ENCODE results near the gene POU2F2.
A peak's percentile ranks its signal among the peaks of the same experiment; 100 is the strongest.
"Not testable (repeated sequence)": the region's sequence is repeated elsewhere in the genome, so short reads cannot be mapped to it uniquely, and the experiment has no call there.

Gene POU2F2

DNA sequence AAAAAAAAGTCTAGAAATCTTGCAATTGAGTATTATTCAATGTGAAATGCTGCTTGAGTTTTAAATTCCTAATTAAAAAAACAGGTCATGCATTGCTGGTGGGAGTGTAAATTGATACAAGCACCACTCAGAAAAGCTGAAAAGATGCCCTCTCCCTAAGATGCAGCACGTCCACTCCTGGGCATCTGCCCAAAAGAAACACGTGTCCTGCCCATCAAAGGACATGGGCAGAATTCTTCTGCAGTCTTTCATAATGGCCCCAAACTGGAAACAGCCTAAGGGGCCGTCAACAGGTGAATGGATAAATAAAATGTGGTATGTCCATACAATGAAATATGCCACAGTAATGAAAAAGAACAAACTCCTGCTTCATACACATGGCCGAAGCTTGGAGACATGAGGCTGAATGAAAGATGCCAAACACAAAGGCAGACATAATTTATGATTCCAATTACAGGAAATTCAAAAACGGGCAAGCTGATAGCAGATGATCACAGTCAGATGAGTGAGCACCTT lies 7.8 kb downstream of the POU2F2 start:
- peak; percentile 23 for DNase-seq

DNA sequence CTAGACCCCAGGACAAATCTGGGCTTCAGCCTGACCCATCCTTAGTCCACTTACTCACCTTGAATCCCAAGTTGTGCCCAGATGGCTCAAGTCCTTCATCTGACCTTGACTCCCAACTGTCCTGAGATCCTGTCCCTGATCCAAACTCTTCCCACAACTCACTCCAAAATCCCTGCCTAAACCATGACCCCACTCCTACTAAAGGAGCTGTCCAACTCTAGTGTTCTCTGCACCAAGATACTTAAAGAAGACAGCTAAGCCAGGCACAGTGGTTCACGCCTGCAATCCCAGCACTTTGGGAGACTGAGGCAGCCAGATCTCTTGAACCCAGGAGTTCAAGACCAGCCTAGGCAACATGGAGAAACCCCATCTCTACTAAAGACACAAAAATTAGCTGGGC lies 8.5 kb downstream of the POU2F2 start:
- no peak for DNase-seq

DNA sequence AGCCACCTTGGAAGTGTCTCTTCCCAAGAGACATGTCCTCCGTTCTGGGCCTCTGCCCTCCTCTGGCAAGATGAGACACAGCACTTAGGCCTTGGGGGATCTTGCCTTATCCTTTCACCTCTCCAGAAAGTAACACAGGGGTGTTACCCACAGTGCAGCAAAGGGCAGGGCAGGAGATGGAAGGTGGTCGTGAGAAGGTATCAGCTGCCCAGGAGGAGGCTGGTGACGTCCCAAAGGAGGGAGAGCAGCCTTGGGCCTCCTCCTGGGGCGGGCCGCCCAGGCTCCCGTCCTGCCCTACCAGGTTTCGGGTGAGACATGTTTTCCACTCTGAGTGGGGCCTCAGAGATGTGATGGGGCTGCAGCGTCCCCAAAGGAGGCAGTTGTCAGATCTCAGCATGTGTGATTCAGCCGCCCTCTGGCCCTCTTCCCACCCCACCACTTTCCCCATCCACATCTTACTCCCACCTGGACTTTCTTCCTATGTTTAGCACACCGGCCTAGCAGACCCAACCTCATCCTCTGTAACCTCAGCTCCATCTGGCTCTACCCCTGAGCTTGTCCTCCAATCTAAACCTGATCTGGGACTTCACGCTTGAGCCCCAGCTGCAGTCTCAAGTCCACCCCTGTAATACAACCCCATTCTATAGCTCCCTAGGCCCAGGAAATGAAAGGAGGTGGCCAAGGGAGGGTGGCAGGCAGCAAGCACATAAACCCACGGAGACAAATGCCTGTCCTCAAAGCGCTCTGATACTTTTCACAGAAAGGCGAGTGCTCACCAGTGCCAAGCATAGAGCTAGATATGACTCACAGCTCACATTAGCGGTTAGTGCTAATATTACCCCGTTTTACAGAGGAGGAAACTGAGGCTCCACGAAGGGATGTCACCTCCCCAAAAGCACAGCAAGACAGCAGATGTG lies 9.3 kb downstream of the POU2F2 start:
- DNase-seq: no peak

DNA sequence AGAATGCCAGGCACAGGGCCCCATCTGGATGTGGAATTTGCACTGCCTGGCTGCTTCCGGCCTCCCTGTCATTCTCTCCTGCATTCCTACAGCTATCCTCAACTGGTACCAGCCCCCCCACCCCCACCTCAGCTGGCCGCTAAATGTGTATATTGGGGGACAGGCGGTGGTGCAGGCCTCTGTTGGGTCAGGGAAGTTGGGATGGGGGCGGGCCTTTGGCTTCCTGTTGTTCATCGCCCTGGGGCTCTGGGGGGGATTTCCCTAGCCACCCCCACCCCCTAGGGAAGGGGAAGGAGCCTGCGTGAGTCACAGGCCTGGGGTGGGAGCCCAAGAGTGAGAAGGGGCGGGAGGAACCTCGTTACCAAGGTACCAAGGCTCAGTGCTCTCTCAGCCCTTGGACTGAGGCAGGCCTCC lies 10.6 kb downstream of the POU2F2 start:
- DNase-seq: peak; percentile 99

DNA sequence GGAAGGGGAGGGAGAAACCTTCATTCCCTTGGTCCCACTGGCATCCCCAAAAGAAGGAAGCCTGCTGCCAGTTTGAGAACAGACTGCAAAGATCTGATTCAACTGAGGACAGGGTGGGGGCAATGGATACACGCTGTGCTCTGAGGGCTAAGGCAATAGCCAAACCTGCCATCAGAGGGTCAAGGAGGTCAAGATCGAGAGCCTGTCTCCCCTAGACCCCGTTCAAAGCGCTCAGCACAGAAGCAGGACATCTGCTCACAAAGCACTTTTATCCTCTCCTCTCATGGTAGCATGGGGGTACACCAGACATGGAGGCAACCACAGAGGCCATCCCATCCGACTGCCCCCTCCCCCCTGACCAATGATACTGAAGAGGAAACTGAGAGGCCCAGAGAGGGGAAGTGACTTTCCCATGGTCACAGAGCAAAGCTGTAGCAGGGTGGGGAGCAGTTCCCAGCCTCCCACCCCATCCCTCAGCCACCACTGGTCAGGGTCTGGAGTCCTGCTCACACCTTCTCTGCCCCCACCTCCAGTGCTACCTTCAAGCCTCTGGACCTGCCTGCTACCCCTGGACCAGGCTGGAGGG lies 11.1 kb downstream of the POU2F2 start:
- no peak for DNase-seq

DNA sequence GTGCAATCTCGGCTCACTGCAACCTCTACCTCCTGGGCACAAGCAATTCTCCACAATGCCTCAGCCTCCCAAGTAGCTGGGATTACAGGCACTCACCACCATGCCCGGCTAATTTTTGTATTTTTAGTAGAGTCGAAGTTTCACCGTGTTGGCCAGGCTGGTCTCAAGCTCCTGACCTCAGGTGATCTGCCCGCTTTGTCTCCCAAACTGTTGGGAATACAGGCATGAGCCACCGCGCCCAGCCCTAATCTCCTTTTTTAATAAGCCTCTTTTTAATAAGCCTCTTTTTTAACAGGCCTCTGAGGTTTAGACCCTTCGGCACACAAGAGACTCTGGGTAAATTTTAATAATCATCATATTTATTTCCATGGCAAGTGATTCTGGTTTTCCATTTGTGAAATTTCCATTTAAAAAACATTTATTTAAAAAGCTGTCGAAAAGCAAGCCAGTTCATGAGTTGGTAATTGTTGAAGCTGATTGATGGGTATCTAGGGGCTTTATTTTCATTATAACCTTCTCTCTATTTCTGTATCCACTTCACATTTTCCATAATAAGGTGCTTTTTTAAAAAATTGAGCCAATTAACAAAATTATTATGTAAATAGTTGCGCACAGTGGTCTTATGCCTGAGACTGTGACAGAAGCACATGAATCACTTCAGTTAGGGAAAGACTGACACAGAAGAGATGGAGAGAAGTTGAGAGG lies 11.8 kb downstream of the POU2F2 start:
- DNase-seq: no peak

DNA sequence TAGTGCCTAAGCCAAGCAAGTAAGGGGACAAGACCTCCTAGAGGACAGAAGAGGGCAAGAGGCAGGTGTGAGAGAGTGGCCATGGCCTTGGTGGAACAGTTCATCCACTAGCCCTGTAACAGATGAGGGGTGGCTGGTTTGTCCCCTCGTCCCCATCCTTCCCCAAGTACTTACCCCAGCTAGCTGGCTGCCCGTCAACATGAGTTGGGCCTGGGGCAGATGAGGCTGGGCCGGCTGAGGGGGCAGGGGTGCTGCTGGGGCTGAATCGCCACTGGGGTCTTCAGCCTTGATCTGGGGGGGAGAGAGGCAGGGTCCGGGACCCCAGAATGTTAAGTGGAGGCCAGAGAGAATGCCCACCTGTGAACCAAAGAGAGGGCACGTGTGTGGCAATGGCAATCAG lies 15.2 kb downstream of the POU2F2 start:
- DNase-seq: no peak

DNA sequence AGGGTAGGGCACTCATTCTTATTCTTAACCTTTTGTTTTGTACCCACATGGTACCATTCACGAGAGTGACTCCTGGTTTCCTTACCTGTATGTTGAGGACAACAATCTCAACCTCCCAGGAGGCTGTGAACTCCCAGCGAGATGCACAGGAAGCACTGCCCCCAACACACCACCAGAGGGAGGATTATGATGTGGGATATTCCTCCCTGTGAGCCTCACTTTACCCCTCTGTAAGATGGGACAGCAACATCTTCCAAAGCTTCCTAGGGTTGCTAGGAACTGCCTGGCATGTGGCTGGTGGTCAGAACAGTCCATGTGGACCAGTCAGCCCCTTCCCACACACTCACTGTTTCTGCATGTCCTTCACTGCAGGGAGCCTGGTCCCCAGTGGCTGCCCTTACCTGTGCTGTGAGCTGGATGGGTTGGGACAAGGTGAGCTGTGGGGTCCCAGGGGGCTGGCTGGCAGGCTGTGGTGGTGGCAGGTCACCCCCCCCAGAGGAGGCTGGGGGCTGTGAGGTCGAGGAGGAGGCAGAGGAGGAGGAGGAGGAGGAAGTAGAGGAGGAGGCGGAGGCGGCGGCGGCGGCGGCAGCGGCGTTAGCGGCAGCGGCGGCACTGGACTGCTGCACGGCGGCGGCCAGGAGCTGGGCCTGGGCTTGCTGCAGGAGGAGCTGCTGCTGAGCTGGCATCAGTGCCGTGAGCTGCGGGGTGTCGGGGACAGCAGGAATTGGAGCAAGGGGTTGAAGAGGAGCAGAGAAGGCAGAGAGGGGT lies 15.8 kb downstream of the POU2F2 start:
- no peak for DNase-seq

DNA sequence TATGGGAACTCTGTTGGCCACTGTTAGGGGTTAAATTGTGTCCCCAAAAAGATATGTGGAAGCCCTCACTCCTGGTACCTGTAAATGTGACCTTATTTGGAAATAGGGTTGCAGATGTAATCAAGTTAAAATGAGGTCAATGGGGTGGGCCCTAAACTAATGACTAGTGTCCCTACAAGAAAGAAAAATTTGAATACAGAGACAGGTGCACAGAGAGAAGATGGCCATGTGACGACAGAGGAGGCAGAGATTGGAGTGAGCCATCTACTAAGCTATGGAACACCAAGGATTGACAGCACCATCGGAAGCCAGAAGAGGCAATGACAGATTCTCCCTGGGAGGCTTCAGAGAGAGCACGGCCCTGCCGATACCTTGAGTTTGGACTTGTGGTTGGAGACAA lies 16.5 kb downstream of the POU2F2 start:
- DNase-seq: no peak

DNA sequence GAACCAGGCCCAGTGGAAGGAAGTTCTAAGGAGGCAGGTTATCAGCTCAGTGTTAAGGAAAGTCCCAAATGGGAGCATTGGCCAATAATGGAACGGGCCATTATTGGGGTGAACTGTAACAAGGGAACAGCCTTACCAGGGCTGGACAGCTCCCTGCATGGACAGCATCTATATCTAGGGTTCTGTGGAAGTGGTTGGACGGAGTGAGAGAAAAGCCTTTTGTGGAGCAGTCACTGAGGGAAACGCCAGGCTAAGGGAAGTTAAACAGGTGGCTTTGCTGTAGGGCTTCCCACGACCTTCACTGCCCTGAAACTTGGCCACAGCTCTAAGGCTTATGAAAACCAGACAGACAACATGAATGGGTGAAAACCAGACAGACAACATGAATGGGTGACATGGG lies 17.0 kb downstream of the POU2F2 start:
- DNase-seq: no peak

DNA sequence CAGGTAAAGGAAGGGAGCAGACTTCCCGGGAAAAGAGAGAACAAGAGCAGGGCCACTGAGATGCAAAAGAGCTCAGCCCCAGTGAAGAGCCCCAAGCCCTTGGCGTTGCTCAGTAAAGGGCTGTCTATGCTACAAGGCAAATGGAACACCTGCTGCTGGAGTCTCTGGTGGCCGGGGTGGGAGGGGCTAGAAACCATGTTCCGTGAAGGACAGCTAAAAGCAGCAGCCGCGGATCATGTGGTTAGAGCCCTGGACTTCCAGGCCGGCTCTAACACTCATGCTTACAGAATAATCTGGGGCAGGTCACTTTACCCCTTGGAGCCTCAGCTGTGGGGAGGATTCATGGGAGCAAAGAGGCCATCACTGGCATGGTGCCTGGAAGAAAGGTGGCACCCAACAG lies 17.8 kb downstream of the POU2F2 start:
- peak; percentile 28 for DNase-seq

DNA sequence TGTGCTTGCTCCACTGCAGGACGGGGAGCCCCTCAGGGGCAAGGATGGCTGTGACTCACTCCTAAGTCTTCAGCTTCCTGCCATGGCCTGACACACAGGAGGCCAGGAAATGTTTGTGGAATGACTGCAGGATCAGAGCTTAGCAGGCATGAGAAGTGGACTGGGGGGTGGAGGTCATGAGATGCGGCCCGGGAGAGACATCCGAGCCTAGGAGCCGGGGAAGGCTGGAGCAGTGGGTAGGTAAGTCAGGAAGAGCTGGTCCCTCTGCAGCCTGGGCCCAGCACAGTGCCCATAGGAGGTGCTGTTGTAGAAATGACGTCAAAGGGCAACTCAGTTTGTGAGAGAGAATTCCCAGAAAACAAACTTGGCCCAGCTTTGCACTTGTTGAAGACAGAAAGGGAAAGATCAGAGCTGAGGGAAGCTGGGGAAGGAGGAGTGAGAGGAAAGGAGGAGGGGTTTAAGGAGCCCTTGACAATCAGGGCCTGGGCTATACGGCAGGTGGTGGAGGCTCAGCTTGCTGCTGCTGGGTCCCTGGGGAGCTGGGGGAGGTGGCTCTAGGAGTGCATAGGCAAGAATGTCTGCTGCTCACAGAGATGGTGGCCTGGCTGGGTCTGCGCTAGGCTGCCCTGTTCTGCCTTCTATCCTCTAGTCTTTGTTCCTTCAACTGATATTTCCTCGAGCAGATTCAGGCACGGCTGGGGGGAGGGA lies 18.5 kb downstream of the POU2F2 start:
- peak; percentile 100 for DNase-seq

DNA sequence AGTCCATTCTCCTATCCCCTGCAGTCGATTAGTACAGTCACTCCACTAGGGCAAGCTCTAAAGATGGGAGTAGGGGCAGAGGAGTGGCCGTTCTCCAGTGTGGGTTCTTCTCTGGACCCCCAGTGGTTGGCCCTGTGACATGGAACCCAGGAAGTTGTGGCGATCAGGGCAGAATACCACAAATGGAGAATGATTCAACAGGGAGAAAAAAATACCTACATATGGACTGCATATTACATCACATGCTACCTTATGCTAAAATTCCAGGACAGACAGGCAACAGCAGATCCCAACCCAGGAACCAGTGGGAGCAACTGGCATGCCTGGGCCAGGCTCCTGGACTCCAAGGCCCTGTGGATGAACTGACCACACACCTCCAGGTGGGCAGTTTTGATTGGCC lies 20.4 kb downstream of the POU2F2 start:
- DNase-seq: peak; percentile 78

DNA sequence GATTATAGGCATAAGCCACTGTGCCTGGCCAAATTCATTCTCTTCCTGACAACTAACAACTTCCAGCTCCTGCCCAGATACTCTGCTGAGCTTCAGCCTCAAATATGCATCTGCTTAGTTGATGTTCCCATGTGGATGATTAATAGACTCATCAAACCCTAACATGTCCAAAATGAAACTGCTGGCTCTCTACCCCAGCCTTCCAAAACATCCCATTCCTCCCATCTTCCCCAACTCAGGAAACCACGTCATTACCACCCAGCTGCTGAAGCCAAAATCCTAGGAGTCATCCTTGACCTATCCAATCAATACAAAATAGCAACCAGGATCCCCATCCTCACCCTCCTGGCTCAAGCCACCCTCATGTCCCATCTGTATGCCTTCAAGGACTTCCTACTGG lies 20.9 kb downstream of the POU2F2 start:
- DNase-seq: peak; percentile 87

DNA sequence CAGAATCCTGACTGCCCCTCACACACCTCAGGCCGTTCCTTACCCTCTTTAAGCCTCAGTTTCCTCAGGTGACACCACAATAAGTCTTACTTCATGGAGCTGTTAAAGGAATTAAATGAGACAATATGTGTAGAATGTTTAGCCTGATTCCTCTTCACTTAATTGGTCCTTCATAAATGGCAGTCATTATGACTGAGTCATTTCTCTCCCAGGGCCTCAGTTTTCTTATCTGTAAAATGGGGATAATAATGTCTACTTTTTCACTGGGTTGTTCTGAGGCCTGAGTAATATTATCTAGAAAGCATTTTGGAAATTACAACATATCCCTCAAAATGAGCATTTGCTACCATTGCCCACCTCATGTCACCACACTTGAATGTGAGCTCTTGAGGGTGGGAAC lies 21.6 kb downstream of the POU2F2 start:
- no peak for DNase-seq

DNA sequence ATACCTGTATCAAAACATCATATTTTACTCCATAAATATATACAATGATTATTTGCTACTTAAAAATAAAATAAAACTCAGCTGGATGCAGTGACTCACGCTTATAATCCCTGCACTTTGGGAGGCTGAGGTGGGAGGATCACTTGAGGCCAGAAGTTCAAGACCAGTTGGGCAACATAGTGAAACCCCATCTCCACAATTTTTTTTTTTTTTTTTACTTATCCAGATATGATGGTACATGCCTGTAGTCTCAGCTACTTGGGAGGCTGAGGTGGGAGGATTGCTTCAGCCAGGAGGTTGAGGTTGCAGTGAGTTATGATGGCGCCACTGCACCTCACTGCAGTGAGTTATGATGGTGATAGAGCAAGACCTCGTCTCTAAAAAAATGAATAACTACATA lies 22.4 kb downstream of the POU2F2 start:
- no peak for DNase-seq

DNA sequence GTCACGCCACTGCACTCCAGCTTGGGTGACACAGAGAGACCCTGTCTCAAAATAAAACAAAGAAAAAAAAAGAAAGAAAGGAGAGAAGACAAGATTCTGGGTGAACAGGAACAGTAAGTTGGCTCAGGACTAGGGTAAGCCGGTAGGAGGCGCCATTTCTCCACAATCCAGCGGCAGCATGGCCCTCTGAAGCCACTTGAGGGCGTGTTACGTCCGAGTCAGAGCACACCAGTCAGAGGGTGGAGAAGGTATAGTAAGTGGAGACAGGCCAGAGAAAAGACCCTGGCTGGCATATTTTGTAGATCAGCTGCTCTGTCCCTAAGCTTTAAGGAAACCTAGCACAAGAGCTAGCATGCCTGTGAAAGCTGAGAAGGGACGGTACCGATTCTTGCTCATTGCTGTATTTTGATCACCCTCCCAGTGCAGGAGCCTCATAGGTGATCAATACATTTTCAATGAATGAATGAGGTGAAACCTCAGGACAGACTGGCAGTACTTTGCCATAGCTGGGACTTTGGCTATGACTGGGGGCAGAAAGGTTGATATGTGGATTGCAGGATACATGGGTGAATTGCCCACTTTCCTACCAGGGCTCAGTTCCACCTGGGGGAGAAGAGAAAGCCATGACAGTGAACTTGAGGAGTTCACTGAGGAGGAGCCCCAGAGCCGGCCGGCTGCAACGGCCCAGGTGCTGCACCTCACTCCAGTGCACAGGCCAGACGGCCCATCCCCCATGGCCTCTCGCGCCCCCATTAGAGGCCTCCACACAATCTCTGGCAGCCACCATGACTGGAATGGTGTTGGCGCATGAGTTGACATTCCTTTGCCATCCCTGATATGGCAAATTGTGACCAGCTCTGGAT lies 23.5 kb downstream of the POU2F2 start:
- DNase-seq: peak; percentile 88

DNA sequence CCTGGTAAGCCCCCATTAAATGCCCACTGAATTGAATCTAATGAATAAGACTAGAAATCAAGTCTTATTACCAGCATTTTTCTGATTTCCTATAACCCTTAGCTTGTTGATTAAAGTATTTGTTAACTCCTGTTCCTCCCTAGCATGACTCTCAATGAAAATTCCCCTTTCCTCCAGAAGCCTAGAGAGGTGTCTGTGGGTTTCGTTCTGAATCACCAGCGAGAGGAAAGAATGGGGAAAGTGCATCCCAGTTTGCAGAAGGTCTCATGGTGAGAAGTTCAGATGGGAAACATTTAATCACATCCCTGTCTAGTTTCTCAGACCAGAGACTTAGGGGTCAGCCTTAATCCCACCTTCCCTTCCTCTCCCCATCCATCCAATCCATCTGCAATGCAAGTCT lies 26.9 kb downstream of the POU2F2 start:
- no peak for DNase-seq

DNA sequence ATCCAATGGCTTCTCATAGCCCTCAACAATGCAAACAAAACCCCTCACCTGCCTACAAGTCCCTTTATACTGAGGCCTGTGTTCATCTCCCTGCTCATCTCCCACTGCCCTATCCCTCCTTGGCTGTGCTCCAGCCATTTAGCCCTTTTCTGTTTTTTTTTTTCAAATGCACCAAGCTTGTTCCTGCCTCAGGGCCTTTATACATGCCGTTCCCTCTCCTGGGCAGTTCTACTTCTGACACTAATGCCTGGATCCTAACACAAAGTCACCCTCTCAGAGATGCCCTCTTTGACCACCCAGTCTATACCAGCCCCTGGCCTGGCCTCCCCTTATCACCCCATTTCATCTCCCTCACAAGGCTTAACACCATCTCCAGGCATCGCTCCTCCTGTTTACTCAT lies 29.4 kb downstream of the POU2F2 start:
- DNase-seq: no peak

DNA sequence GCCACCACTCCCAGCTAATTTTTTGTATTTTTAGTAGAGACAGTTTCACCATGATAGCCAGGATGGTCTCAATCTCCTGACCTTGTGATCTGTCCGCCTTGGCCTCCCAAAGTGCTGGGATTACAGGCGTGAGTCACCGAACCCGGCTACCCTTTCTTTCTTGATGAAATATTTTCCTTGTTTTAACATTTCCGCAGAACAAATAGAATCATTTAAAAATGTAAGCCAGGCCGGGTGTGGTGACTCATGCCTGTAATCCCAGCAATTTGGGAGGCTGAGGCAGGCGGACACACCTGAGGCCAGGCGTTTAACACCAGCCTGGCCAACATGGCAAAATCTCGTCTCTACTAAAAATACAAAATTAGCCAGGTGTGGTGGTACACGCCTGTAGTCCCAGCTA lies 32.0 kb downstream of the POU2F2 start:
- not testable (repeated sequence) for DNase-seq

DNA sequence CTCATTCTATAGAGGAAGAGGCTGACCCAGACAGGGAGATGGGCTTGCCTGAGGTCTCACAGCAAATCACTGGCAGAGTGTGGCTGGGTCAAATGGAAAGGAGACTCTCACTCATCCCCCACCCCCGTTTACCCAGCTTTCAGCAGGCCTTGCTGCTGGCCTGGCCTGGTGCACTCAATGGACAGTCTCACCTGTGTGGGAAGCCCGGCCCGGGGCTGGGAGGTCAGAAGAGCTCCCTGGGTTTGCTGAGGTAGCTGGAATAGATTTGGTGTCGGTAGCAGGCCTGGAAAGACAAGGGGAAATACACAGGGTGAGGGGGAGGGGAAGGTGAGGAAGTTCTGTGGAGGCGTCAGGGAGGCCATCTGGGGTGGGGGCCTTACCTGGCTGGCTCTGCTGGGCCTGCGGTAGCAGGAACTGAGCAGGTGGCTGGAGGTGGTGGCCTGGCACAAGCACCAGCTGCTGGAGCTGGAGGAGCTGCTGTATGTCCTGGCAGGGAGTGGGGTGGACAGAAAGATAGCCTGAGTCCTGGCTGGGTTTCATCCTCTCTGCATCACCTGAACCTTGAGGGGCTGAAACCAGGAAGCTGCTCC lies 32.8 kb downstream of the POU2F2 start:
- no peak for DNase-seq
